ENCODE results near the gene ADRB2.

ADRB2 gene

GRCh38 chr5:148816357-148816756 lies 10.1 kb upstream of the ADRB2 start:
- Histone ChIP-seq H3F3A (ENCODE audit: control insufficient read depth, insufficient read depth) (peaks cover 12% of the 10 kb centered on the region; the same call in 1 of the 2 replicates), H3K4me2 (ENCODE audit: low read length) (peak overlapping the region; percentile 71), H3K4me1 (ENCODE audit: control insufficient read depth, low read length) (peaks cover 52% of the 10 kb centered on the region), H3K4me3 (ENCODE audit: low read length) (peak overlapping the region; percentile 62), H3K27ac (ENCODE audit: low read depth, low read length) (peak overlapping the region; percentile 58), H3K36me3 (ENCODE audit: control insufficient read depth, low read length) (no peaks in the 10 kb centered on the region), H4K20me1 (ENCODE audit: control insufficient read depth, insufficient read depth, low read depth, low read length) (no peaks in the 10 kb centered on the region), H3K79me2 (ENCODE audit: control insufficient read depth, low read length) (no peaks in the 10 kb centered on the region), H3K9me2 (replicated peaks; ENCODE audit: control insufficient read depth, low read length) (no peaks in the 10 kb centered on the region), H3K27me3 (ENCODE audit: control insufficient read depth, low read length) (no peaks in the 10 kb centered on the region), H3K9me3 (ENCODE audit: control insufficient read depth, insufficient read depth, low read length) (no peaks in the 10 kb centered on the region)
- TF ChIP-seq EZH2phosphoT487 (IDR thresholded peaks at IDR 0.05; ENCODE audit: borderline replicate concordance, low read length) (no peak), CTCF (IDR thresholded peaks at IDR 0.05; ENCODE audit: low read depth, low read length, poor library complexity, severe bottlenecking) (no peak)

DNA sequence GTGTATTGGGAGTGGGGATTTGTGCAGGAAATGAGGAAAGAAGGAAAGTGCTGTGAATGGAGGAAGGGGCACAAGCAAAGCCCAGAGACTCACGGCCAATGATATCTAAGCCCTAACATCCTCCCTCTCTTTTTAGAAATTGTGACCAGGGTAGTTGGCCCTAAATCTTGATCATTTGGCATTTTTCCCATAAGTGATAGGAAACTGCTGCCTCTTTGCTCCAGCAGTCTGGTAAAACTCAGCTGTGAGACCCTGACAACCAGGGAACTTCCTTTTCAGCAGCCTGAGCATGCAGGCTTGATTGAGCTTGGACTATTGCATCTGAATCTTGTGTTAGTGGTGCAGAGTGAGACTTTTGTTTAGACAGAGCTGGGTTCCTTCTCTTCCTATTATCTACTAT lies 9.6 kb upstream of the ADRB2 start:
- TF ChIP-seq CTCF (IDR thresholded peaks at IDR 0.05; ENCODE audit: low read depth, low read length, poor library complexity, severe bottlenecking) (no peak), EZH2phosphoT487 (IDR thresholded peaks at IDR 0.05; ENCODE audit: borderline replicate concordance, low read length) (no peak)
- no peaks in the 10 kb centered on the region for H3K36me3 ChIP-seq (ENCODE audit: control insufficient read depth, low read length)
- peak overlapping the region; percentile 58 for H3K27ac ChIP-seq (ENCODE audit: low read depth, low read length)

GRCh38 chr5:148817606-148818005 lies 8.8 kb upstream of the ADRB2 start:
- Histone ChIP-seq H3F3A (ENCODE audit: control insufficient read depth, insufficient read depth) (peaks cover 15% of the 10 kb centered on the region; the same call in 1 of the 2 replicates), H3K27ac (ENCODE audit: low read depth, low read length) (no peak overlapping the region), H4K20me1 (ENCODE audit: control insufficient read depth, insufficient read depth, low read depth, low read length) (no peaks in the 10 kb centered on the region), H3K27me3 (ENCODE audit: control insufficient read depth, low read length) (no peaks in the 10 kb centered on the region), H3K9me3 (ENCODE audit: control insufficient read depth, insufficient read depth, low read length) (no peaks in the 10 kb centered on the region), H3K4me1 (ENCODE audit: control insufficient read depth, low read length) (peaks cover 54% of the 10 kb centered on the region), H3K36me3 (ENCODE audit: control insufficient read depth, low read length) (no peaks in the 10 kb centered on the region), H3K9me2 (replicated peaks; ENCODE audit: control insufficient read depth, low read length) (no peaks in the 10 kb centered on the region), H3K4me2 (ENCODE audit: low read length) (peak overlapping the region; percentile 71), H3K79me2 (ENCODE audit: control insufficient read depth, low read length) (no peaks in the 10 kb centered on the region), H3K4me3 (ENCODE audit: low read length) (peak overlapping the region; percentile 62)
- TF ChIP-seq EZH2phosphoT487 (IDR thresholded peaks at IDR 0.05; ENCODE audit: borderline replicate concordance, low read length) = no peak

More for the DNA sequence above, 9.6 kb upstream of the ADRB2 start:
- Histone ChIP-seq H4K20me1 (ENCODE audit: control insufficient read depth, insufficient read depth, low read depth, low read length) (no peaks in the 10 kb centered on the region), H3K79me2 (ENCODE audit: control insufficient read depth, low read length) (no peaks in the 10 kb centered on the region), H3K9me2 (replicated peaks; ENCODE audit: control insufficient read depth, low read length) (no peaks in the 10 kb centered on the region), H3K4me2 (ENCODE audit: low read length) (peak overlapping the region; percentile 71), H3K4me1 (ENCODE audit: control insufficient read depth, low read length) (peaks cover 52% of the 10 kb centered on the region), H3F3A (ENCODE audit: control insufficient read depth, insufficient read depth) (peaks cover 15% of the 10 kb centered on the region; the same call in 1 of the 2 replicates), H3K4me3 (ENCODE audit: low read length) (peak overlapping the region; percentile 62), H3K27me3 (ENCODE audit: control insufficient read depth, low read length) (no peaks in the 10 kb centered on the region), H3K9me3 (ENCODE audit: control insufficient read depth, insufficient read depth, low read length) (no peaks in the 10 kb centered on the region)

GRCh38 chr5:148820461-148821395 lies 5.7 kb upstream of the ADRB2 start:
- H3K27ac ChIP-seq (ENCODE audit: low read depth, low read length) = no peak overlapping the region
- H3K4me2 ChIP-seq (ENCODE audit: low read length) = no peak overlapping the region
- no peaks in the 10 kb centered on the region for H3K36me3 ChIP-seq (ENCODE audit: control insufficient read depth, low read length)
- H3K4me3 ChIP-seq (ENCODE audit: low read length) = no peak overlapping the region
- no peaks in the 10 kb centered on the region for H3K27me3 ChIP-seq (ENCODE audit: control insufficient read depth, low read length)
- no peaks in the 10 kb centered on the region for H3K9me2 ChIP-seq (replicated peaks; ENCODE audit: control insufficient read depth, low read length)
- peaks cover 76% of the 10 kb centered on the region for H3K4me1 ChIP-seq (ENCODE audit: control insufficient read depth, low read length)
- no peaks in the 10 kb centered on the region for H3K9me3 ChIP-seq (ENCODE audit: control insufficient read depth, insufficient read depth, low read length)
- H3K79me2 ChIP-seq (ENCODE audit: control insufficient read depth, low read length) = no peaks in the 10 kb centered on the region
- H3F3A ChIP-seq (ENCODE audit: control insufficient read depth, insufficient read depth) = peaks cover 15% of the 10 kb centered on the region; the same call in 1 of the 2 replicates
- no peaks in the 10 kb centered on the region for H4K20me1 ChIP-seq (ENCODE audit: control insufficient read depth, insufficient read depth, low read depth, low read length)
- TF ChIP-seq EZH2phosphoT487 (IDR thresholded peaks at IDR 0.05; ENCODE audit: borderline replicate concordance, low read length) (no peak), CTCF (IDR thresholded peaks at IDR 0.05; ENCODE audit: low read depth, low read length, poor library complexity, severe bottlenecking) (peak; percentile 78)
